ENCODE data around the gene ARHGAP24.

- TF ChIP-seq ZFX (IDR thresholded peaks at IDR 0.05) (no peak), POLR2AphosphoS5 (IDR thresholded peaks at IDR 0.05; ENCODE audit: low read depth, low read length) (no peak)
Measured at GRCh38 chr4:85803856-85804255, 328.9 kb downstream of the ARHGAP24 start.
